GM18873 (cell line): Measurements from ENCODE around the gene NABP1.
A peak's percentile ranks its signal among the peaks of the same experiment; 100 is the strongest.

Experiments
- ATAC-seq: cut with Tn5 transposase; IDR thresholded peaks from one replicate; pipeline ENCODE4 v1.9.1; 2021; ENCODE audit warnings: mild to moderate bottlenecking, moderate library complexity, moderate number of reproducible peaks; ENCODE audit not compliant: unreplicated experiment, low FRiP score

The NABP1 gene

DNA sequence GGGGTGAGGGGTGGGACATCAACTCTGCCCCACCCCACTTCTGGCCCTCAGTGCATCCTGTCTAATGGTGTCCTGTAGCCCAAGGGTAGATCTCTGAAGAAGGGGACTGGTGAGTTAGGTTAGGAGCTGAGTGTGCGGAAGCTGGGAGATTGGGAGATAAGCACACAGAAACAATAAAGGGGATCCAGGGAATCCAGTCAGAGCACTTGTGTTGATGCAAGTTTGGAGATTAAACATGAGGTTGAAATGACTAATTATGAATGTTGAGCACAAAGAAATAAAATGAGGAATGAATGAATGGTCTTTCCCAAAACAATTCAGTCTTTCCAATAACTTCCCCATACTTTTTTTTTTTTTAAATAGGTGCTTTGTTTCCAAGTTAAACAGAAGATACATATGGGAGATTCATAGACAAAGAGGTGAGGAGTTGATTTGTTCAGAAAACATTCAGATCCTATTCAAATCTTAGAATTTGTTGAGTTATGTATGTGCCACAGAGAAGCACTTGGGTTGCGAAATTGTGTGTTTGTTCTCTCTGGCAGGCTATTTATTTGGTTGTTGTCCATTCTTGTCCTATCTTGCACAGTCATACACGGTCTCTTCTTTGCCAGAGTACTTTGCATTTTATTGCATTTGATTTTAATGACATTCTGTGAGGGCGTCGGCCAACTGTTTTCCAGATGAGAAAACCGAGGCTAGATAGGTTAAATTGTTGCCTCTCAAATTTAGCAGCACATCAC, 31.6 kb upstream of the NABP1 start:
- ATAC-seq: no peak

DNA sequence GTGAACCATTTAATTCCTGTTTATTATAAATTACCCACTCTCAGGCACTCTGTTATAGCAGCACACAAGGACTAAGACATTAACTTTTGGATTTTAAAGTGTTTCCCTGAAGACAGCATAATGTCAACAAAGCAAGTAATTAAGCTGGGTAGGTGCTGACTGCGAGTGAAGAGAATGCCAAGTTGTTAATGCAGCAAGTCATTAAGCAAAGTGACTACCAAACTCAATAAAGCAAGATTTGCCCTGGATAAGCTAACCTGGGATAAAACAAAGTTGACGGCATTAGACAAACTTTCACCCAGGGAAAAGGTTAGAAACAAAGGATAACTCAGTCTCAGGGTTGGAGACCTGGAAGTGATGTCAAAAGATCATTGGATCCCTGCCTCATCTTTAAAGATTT, 28.4 kb upstream of the NABP1 start:
- ATAC-seq: no peak

GRCh38 chr2:191650896-191651773, 26.8 kb upstream of the NABP1 start:
- ATAC-seq: peak; percentile 99

- ATAC-seq: no peak
Measured at GRCh38 chr2:191653667-191654391, 24.1 kb upstream of the NABP1 start.

GRCh38 chr2:191656391-191656790, 21.5 kb upstream of the NABP1 start:
- ATAC-seq: no peak

DNA sequence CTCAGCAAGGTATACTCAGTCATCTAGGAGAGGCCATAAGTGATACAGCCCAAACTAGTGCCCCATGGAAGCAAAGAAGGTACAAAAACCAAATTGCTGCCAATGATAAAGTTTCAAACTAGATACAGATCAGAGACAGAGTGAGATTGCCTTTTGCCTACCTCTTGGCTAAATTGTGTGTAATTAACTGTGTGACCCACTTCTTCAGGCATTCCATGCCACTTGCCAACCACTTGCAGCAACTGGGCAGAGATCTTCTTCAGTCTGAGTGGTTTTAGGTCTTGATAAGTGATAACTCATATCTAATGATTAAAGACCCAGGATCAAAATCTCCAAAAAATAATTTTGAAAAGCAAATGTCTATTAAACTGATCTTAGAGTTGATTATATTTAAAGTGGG, 21.1 kb upstream of the NABP1 start:
- no peak for ATAC-seq

DNA sequence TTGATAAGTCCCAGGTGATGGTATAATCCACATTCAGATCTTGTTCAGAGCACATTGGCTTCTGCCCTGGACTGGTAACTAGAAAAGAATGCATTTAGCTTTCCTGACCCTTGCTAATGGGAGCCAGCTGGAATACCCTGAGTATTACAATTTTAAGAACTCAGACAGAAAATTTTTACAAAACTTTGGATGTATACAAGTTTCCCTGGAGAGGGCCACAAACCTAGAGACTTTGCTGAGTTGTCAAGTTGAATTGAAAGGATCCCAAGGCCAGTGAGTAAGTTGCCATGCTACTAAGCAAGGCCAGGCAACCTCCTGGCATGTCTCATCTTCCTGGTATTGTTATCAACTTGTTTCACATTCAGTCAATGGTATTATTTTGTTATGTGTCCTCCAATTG, 20.0 kb upstream of the NABP1 start:
- no peak for ATAC-seq

GRCh38 chr2:191659198-191659597, 18.7 kb upstream of the NABP1 start:
- ATAC-seq: no peak

GRCh38 chr2:191660575-191660974, 17.4 kb upstream of the NABP1 start:
- ATAC-seq: no peak

- no peak for ATAC-seq
Measured at GRCh38 chr2:191661097-191661924, 16.6 kb upstream of the NABP1 start.

DNA sequence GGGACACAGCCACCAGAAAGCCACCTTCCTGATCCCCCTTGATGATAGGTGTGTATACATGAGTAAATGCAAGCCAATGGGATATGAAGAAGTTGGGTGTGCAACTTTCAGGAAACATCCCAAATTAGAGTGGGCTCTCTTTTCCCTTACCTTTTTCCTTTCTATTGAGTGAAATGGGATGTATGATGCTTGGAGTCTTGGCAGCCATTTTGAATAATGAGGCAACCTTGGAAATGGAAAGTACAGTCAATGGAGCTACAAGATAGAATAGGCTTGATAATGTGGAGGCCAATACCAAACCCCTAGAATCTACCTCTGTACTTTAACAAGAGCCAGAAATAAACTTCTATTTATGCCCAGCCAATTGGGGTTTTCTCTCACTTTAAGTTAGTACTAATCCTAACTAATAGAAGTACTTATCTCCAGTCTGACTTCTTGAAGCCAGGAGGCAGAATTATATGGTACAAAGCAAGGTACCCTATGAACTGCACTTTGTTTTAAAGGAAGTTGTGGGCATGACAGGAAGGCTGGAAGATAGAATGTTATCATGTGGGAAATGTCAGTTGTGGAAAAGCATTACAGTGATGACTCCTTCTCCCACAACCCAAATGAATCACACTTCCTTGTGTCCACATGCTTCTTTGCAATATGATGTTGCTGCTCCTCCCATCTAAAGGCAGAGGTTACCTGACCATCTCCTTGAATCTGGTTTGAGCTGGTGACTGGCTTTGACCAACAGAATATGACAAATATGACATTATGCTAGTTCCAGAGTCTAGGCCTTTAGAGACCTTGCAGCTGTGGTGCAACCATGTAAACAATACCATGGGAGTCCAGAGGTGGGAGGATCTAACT, 12.9 kb upstream of the NABP1 start:
- ATAC-seq: no peak

DNA sequence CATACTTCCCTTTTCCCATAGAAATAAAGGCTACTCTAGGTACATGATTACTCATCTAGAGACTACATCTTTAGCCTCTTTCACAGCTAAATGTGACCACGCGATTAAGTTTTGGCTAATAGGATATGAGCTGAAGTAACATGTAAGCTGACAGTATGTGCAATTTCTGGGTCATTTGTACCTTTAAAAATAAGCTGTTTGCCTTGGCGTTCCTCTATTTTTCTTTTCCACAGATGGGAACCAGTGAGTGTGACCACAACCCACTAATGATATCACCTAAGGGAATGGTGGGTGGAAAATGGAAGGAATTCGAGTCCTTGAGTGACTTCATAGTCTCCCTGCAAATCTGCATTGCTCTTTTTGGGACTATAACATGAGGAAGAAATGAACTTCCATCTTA, 11.7 kb upstream of the NABP1 start:
- no peak for ATAC-seq

DNA sequence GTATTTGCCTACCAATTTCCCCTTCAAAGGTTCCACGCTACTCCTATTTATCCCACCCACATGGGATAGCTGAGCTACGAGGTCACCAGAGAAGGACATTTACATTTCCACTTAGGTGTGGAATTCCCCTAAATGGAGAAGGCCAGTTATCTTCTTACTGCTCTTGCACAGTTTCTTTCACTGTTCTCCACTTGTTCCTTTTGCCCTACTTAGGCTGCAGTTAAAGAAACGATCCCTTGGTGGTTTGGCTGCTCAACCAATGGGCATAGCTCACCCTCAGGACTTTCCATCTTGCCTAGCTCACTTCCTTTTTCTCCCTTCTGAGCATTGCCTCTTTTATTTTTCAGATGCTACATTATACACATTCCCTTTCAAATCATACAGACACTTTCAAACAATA, 11.2 kb upstream of the NABP1 start:
- peak; percentile 89 for ATAC-seq

DNA sequence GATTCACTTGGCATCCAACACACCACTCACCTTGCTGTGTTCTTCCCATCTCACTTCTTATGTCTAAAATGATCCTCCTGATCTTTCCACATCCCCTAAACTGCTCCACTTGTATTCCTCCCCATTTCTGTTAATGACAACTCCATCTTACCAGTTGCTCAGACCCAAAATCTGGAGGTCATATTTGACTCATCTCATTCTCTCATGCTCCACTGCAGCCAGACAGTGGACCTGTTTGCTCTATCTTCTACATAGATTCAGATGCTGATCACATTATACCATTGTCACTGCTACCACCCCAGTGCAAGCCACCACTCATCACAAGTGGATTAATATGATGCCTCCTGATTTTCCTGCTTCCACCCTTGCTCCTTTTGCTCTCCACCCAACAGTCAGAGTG, 7.9 kb upstream of the NABP1 start:
- ATAC-seq: peak; percentile 45

- no peak for ATAC-seq
Measured at GRCh38 chr2:191670787-191671186, 7.1 kb upstream of the NABP1 start.

DNA sequence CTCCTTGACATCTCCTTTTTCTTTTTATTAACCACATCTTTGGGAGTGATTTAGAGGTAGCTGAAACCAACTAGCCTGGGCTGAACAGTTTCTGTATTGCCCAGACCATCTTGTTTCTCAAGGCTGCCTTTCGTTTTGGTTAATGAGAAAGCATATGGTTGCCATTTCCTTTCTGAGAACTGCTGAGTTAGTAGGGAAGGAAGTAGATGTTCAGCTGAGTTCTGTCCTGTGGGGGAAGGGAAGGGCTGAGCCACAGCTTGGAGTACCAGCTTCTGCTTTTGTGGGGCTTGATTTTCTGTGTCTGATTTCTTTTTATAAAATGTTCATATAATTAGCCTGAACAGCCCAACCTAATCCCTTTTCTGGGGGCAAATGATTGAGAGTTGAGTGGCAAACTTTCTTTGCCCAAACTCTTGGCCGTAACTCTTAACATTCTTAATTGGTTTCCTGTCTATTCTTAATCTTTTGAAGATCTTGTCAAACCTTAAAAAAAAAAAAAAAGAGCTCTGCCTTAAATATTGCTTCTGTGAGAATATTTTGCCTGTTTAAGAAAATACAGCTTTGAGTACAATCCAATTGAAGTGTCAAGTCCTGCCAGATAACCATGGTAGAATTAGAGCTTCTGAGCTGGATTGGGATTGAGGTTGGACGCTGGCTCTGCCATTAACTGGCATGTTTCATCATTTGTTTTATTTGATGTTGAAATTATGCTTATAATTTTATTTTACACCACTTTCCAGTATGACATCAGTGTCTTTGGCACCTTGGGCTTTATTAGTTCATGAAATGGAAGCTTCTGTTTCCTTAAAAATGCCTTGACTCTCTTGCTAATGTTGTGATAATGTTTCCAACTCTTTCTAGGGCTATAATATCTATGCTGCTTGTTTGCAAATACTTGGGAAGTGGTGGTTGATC, 1.9 kb upstream of the NABP1 start:
- ATAC-seq: peak; percentile 76

DNA sequence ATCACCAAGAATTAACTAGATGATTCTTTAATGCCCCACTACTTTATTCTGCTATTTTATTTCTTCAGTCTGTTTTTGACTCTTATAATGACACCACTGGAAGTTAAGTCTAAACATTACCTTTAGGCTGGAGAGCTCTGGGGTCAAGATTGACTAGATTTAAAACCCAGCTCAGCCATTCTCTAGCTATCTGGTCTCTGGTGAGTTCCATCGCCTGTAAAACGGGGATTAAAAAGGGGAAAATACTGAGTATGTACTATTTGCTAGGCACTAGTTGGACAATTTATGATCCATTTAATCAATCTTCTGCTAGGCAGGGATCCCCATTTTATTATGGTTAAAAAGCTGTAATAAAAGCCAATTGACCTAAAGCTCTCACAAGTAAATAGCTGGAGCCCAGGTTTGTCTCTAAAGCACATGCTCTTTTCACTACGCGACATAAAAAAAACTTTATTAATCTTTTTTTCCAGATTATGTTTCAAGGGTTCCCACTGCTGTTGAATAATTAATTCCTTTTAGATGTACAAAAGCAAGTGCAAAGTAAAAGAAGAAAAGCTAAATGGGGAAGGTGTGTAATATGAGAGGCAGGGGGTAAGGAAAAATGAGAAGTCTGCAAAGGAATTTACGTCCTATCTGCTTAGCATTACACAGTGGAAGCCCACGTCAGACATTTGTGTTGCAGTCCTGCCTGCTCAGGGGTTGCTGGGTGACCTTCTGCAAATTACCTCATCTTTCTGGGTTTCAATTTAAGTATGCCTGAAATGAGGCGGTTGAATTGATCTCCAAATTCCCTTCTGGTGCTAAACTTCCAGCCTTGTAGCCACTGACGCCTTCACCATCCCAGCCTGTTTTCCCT, 918 bp upstream of the NABP1 start:
- no peak for ATAC-seq
